SIG-M5 treated with dmso at 0.1 percent for 504 hours (cell line): ENCODE measurements around the gene PAAF1.

Experiments used
- DNase-seq: peaks from one replicate; lab custom pipeline; 2025; ENCODE audit not compliant: unreplicated experiment; lab: John Stamatoyannopoulos, UW

PAAF1 gene

GRCh38 chr11:73969991-73970800 lies 93.4 kb downstream of the PAAF1 start:
- no peak for DNase-seq

GRCh38 chr11:73971175-73971719 lies 94.4 kb downstream of the PAAF1 start:
- no peak for DNase-seq

GRCh38 chr11:73972187-73972586 lies 95.4 kb downstream of the PAAF1 start:
- DNase-seq: no peak

GRCh38 chr11:73972620-73973449 lies 96.0 kb downstream of the PAAF1 start:
- DNase-seq: no peak

GRCh38 chr11:73974604-73975478 lies 98.0 kb downstream of the PAAF1 start:
- no peak for DNase-seq

GRCh38 chr11:73975479-73975757 lies 98.6 kb downstream of the PAAF1 start:
- DNase-seq: no peak

- no peak for DNase-seq
Measured at GRCh38 chr11:73976451-73977151, 99.8 kb downstream of the PAAF1 start.

- DNase-seq: no peak
Measured at GRCh38 chr11:73977856-73978519, 101.2 kb downstream of the PAAF1 start.

- no peak for DNase-seq
Measured at GRCh38 chr11:73978576-73979086, 101.8 kb downstream of the PAAF1 start.

GRCh38 chr11:73980001-73980961 lies 103.5 kb downstream of the PAAF1 start:
- DNase-seq: peak; percentile 84
